Right forelimb (tissue), 1 donor: ENCODE data around the gene PAQR5.
"Not testable (repeated sequence)": the region's sequence is repeated elsewhere in the genome, so short reads cannot be mapped to it uniquely, and the experiment has no call there.

Source experiments
- DNase-seq: peaks from one replicate; pipeline ENCODE4 v3.0.0-alpha.2; 2018

PAQR5 gene

GRCh38 chr15:69317392-69317841 lies 18.7 kb downstream of the PAQR5 start:
- no peak for DNase-seq

- no peak for DNase-seq
Measured at GRCh38 chr15:69318033-69318432, 19.3 kb downstream of the PAQR5 start.

GRCh38 chr15:69319384-69320375 lies 21.0 kb downstream of the PAQR5 start:
- no peak for DNase-seq

GRCh38 chr15:69320977-69321554 lies 22.4 kb downstream of the PAQR5 start:
- DNase-seq = no peak

- DNase-seq = no peak
Measured at GRCh38 chr15:69323893-69324430, 25.2 kb downstream of the PAQR5 start.

- no peak for DNase-seq
Measured at GRCh38 chr15:69324565-69324964, 25.9 kb downstream of the PAQR5 start.

GRCh38 chr15:69325456-69325971 lies 26.8 kb downstream of the PAQR5 start:
- no peak for DNase-seq

- DNase-seq = no peak
Measured at GRCh38 chr15:69328080-69328479, 29.4 kb downstream of the PAQR5 start.

GRCh38 chr15:69328739-69329138 lies 30.0 kb downstream of the PAQR5 start:
- no peak for DNase-seq

GRCh38 chr15:69337138-69337537 lies 38.4 kb downstream of the PAQR5 start:
- no peak for DNase-seq

GRCh38 chr15:69338535-69339213 lies 40.0 kb downstream of the PAQR5 start:
- DNase-seq = no peak

- DNase-seq = not testable (repeated sequence)
Measured at GRCh38 chr15:69339214-69339543, 40.5 kb downstream of the PAQR5 start.

- DNase-seq = no peak
Measured at GRCh38 chr15:69340243-69340900, 41.7 kb downstream of the PAQR5 start.

- DNase-seq = no peak
Measured at GRCh38 chr15:69341356-69341755, 42.6 kb downstream of the PAQR5 start.

- DNase-seq = no peak
Measured at GRCh38 chr15:69342460-69343076, 43.9 kb downstream of the PAQR5 start.

- no peak for DNase-seq
Measured at GRCh38 chr15:69343133-69343532, 44.4 kb downstream of the PAQR5 start.

- no peak for DNase-seq
Measured at GRCh38 chr15:69344238-69344637, 45.5 kb downstream of the PAQR5 start.

- DNase-seq = no peak
Measured at GRCh38 chr15:69346112-69346511, 47.4 kb downstream of the PAQR5 start.

GRCh38 chr15:69351333-69351732 lies 52.6 kb downstream of the PAQR5 start:
- no peak for DNase-seq

- DNase-seq = no peak
Measured at GRCh38 chr15:69351884-69352283, 53.2 kb downstream of the PAQR5 start.

GRCh38 chr15:69357773-69358771 lies 59.4 kb downstream of the PAQR5 start:
- DNase-seq = no peak
